ENCODE measurements around the gene RPS25.

GRCh38 chr11:118973985-118974384 is 44.2 kb downstream of the RPS25 start:
- no peak for TF ChIP-seq EZH2 (IDR thresholded peaks at IDR 0.05; ENCODE audit: insufficient read depth, poor library complexity, severe bottlenecking)
- no peak for TF ChIP-seq EZH2phosphoT487 (IDR thresholded peaks at IDR 0.05; ENCODE audit: insufficient read depth, low read depth)

Data from GM23248 (cell line).